Measurements from ENCODE around the gene FSTL5.
A peak's percentile ranks its signal among the peaks of the same experiment; 100 is the strongest.
"Not testable (repeated sequence)": the region's sequence is repeated elsewhere in the genome, so short reads cannot be mapped to it uniquely, and the experiment has no call there.

Gene FSTL5

DNA sequence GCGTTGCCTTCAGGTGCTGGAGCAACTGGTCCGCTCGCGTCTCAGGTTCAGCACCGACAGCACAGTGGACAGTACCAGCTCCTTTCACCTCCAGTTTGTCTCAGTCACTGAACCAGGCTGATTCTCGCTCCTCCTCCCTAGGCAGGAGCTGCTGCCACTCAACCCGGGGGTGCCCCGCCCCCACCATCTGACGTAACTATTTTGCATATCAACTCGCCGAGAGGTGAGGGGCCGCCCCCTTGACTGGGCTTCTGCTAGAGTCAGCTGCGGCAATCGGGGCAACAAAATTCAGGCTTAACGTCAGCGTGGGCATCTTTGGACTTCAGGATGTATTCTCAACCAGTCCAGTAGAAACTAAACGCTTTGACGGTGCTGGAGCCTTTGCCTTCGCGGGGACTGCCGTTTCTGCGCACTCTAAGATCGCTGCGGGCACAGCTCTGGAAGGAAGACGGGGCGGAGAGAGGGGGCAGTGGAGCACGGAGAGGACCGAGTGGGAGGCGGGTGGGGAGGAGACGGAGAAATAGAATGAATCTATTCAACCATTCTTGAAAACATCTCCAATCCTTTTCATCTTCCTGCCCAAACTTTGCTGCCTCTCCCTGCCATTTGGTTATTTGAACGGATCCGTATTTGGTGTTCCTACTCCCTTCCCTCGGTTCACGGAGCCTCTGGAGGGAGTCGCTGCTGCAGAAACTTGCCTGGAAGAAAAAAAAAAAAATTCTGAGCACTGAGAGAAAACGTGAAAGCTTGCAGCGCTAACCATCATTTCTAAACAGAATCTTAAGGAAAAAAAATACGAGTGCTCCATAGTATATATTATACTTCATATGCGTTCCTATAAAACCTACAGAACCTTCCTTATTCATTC lies at the start of gene FSTL5:
Gene FSTL5, minus strand, starts transcription at position 109 of the 868 bp plus-strand sequence. CDS start 52,604 bp downstream, outside the sequence.
- peak; percentile 79 for DNase-seq

- no peak for DNase-seq
These were observed 45.9 kb upstream of the FSTL5 start for GRCh38 chr4:162209706-162210105.

- not testable (repeated sequence) for DNase-seq
These were observed 39.7 kb upstream of the FSTL5 start for GRCh38 chr4:162203478-162203877.

GRCh38 chr4:162201673-162202072 lies 37.9 kb upstream of the FSTL5 start:
- DNase-seq = no peak

DNA sequence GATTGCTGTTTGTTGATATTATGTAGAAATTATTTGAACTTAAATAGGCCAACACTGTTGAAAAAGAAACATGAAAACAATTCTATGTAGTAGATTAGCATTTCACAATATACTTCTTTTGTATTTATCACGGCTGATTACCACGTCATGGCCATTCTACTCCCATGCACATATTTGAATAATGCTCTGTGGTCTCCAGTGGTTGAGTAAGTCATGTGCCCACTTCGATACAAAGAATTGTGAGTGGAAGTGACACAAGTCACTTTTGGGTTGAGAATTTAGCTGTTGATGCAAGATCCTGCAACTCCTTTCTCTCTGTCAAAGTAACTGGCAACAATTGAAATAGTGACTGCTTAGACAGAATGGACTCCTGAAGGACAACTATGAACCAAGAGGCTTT lies 6.7 kb upstream of the FSTL5 start:
- no peak for DNase-seq

DNA sequence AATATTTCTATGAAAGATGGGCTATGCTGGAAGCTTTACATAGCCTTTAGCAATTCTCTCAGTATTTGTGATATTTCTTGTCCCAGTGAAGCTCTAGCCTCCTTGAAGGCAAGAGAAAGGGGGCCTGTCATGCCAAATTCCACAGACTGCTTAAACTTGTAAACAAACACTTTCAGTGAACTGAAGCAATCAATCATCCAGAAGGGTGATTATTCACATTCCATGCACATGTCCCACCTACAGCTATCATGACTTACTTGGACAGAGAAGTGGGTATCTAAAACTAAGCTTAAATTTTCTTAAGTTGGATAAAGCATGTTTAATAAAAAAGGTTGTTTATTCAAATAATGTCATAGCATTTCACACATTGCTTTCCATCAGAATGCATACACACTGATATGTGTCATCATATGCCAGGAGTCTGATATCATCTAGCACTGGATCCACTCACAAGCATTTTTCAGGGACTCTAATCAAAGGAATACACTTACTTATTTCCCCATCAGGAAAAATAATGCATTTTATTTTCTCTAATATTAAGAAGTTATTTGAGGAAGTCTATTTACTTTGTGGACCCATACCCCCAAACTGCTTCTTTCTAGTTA lies 1.2 kb upstream of the FSTL5 start:
- no peak for DNase-seq

DNA sequence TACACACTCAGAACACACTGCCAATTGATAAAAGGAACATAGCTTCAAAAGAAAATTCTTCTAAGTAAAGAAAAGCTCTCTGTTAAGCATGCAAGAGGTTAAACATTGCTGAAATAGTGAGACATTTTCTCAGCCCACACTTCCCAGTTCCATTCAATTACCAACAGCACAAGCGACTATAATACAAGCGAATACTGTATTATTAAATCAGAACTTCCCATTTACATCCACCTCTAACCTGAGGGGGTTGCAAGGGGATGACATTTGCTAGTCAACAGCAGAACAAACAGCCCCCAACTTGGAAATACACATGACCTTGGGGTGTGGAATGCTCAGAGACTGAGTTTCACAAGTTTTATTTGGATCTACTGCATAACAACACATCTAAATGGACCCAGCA lies 1.1 kb downstream of the FSTL5 start:
- no peak for DNase-seq

GRCh38 chr4:162157241-162157640 lies 6.6 kb downstream of the FSTL5 start:
- DNase-seq = no peak

DNA sequence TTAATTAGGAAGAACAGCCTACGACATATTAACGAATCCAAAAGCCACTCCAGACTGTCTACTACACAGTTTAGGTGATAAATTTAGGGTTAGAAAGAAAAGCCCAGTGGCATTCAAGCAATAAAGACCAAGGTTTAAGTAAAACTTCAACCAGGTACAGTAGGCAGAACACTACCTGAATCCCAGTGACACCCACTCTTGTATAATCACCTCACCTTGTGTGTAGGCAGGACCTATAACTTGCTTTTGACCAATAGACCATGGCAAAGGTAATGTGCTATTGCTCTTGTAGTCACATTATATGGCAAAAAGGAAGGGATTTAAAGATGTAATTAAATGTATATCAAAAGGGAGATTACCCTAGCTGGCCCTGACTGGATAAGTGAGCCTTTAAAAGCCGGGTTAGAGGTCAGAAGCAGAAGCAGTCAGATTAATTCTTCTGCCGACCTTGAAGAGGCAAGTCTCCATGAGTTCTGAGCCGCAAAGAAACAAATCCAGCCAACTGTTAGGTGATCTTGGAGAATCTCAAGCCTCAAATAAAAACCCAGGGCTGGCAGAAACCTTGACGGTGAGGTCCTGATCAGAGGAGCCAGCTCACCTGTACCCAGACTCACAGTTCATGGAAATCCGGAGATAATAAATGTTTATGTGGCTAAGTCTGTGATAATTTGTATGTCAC lies 8.8 kb downstream of the FSTL5 start:
- DNase-seq = no peak

- DNase-seq = no peak
These were observed 11.9 kb downstream of the FSTL5 start for GRCh38 chr4:162151850-162152249.

DNA sequence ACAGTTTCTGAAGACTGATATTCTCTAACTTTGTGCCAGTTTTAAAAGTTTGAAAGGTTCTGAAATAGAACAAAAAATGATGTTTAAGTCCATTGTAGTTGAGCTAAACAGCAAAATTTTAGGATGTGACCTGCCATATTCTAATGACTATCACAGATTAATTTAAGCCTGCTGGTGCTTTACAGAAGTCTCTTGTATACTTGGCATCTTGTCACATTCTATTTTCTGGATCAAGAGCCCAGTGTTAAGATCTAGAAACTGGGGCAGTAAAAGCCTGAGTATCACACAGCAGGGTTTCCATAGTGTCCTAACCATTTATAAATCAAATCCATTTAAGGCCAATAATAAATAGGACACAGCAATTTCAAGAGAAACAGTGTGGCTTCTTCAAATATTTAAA lies 12.4 kb downstream of the FSTL5 start:
- no peak for DNase-seq

DNA sequence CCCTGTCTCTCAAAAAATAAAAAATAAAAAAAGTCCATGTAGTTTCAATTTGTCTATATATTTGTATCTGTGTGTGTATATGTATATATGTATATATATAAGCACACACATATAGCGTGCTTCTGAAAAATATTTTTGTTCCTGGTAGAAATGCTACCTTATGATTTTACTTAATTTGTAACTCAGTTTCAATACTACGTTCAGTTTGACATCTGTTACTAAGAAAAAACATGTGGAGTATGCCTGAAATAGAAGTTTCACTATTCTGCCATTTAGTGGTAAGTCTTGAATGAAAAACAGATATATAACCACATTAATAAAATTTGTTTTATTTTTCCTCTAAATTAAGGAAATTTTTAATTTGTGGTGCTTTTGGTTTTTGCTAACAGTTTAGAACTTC lies 14.2 kb downstream of the FSTL5 start:
- no peak for DNase-seq

- no peak for DNase-seq
These were observed 23.6 kb downstream of the FSTL5 start for GRCh38 chr4:162140051-162140683.

DNA sequence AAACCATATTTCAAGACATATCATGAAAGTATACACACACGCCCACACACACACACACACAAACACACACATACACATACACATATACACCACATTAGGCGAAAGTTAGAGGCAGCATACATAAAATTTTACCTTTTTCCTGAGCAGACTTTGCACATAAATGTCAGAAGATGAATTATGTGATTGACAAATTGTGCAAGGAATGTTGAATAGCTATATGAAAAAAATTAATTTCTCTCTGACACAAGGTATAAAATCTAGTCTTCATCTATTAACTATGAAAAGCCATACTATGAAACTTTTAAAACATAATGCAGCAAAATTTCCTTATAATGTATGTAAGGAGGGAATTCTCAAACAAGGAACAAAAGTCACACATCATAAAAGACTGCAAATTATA lies 24.4 kb downstream of the FSTL5 start:
- DNase-seq = no peak

- DNase-seq = no peak
These were observed 32.5 kb downstream of the FSTL5 start for GRCh38 chr4:162131256-162131655.

DNA sequence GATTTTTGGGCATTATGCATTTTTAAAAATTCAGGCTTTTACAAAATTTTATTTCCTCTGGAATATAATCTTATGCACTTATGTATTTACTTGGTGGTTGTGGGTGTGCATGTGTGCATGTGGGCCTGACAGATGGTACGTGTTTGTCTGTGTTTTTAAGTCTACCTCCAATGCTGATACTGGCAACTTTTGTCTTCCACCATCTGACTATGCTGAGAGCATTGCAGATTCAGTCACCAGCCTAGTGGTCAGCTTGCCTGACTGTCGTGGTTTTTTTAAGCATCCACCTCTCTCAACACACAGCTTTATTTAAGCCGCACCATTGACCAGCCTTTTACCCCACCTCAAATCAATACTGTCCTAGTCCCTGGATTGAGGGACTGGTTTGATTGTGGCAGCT lies 37.1 kb downstream of the FSTL5 start:
- no peak for DNase-seq

DNA sequence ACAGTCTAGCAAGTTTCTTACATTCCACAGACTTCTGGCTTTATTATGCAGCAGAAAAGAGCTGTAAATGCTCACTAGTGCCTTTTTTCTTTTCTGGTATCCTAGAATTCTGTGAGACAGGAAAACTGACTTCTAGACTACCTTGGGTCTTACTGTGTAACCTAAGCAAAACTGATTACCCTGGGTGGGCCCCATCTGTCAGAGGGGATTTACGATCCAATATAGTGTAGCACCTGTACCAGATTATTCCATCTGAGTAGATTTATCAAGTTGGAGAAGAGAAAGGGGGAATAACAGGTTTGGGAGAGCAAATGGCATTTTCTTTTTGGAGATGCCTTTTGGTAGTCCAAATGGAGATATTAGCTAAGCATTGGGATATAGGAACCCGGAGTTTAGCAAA lies 46.7 kb downstream of the FSTL5 start:
- no peak for DNase-seq

DNA sequence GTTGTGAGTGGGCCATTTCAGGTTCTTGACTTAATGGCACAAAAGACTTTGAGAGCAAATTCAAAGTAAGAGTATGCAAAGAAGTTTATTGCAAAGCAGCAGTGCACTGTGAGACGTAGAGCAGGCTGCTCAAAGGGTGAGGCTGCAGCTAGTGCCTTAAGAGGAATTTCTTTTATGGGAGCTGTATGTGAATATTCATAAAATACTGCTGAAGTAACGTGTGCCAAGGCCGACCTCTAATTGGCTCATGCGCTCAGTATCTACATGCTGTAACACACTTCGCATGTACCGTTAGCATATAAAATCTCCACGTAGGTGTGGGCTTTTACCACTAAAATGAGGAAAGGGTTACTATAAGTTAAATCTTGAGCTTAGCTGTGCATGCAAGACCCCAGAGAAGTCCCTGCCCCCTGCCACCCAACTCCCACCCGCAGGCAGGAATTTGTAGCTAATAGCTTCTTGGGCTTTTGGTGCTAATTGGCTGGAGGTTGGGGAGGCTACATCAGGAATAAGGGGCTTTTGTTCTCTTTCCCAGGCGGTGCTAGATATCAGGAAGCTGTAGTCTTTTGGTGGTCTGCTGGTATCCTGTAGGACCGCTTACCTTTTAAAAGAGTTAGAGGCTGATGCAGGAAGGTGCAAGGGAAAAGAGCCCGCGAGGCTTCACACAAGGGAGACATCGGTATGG lies 47.6 kb downstream of the FSTL5 start:
- no peak for DNase-seq

DNA sequence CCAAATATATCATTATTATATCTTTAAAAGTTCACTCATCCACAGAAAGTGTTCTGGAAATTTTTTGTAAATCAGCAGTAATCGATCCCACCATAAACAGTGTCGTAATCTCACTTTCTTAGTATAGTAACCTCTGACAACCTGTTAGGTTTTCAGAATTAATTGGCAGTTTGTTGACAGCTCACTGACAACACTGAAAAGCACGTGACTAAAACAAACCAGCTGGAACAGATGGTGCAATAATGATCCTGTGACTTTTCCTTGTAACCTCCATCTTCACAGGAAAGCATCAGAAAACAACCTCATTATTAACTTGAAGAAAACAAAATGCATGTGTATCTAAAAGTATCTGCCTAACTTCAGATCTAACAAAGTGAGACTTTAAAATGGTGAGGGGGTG lies 48.5 kb downstream of the FSTL5 start:
- DNase-seq = no peak

- no peak for DNase-seq
These were observed 52.7 kb downstream of the FSTL5 start for GRCh38 chr4:162111078-162111477.

GRCh38 chr4:162104459-162105124 lies 59.2 kb downstream of the FSTL5 start:
- no peak for DNase-seq

- not testable (repeated sequence) for DNase-seq
These were observed 59.9 kb downstream of the FSTL5 start for GRCh38 chr4:162103908-162104307.

All from DMS153 (cell line).